NCI-H2196 (cell line): Measurements from ENCODE around the gene COL23A1.

Experiments used
- DNase-seq: peaks from one replicate; lab custom pipeline; 2025; ENCODE audit not compliant: unreplicated experiment; lab: John Stamatoyannopoulos, UW

Gene COL23A1

GRCh38 chr5:178439493-178440180 is 150.6 kb downstream of the COL23A1 start:
- no peak for DNase-seq

GRCh38 chr5:178438796-178439195 is 151.4 kb downstream of the COL23A1 start:
- no peak for DNase-seq

GRCh38 chr5:178437386-178438075 is 152.7 kb downstream of the COL23A1 start:
- DNase-seq: no peak

- no peak for DNase-seq
Measured at GRCh38 chr5:178436326-178436940, 153.8 kb downstream of the COL23A1 start.

GRCh38 chr5:178435321-178436238 is 154.6 kb downstream of the COL23A1 start:
- no peak for DNase-seq

GRCh38 chr5:178434851-178435250 is 155.3 kb downstream of the COL23A1 start:
- DNase-seq: no peak

- no peak for DNase-seq
Measured at GRCh38 chr5:178434016-178434761, 156.0 kb downstream of the COL23A1 start.

GRCh38 chr5:178433273-178433775 is 156.9 kb downstream of the COL23A1 start:
- DNase-seq: no peak

GRCh38 chr5:178432421-178433272 is 157.5 kb downstream of the COL23A1 start:
- no peak for DNase-seq

GRCh38 chr5:178431782-178432165 is 158.4 kb downstream of the COL23A1 start:
- DNase-seq: no peak

GRCh38 chr5:178431063-178431781 is 159.0 kb downstream of the COL23A1 start:
- DNase-seq: no peak

GRCh38 chr5:178430186-178431062 is 159.8 kb downstream of the COL23A1 start:
- no peak for DNase-seq

- no peak for DNase-seq
Measured at GRCh38 chr5:178429491-178430185, 160.6 kb downstream of the COL23A1 start.

- no peak for DNase-seq
Measured at GRCh38 chr5:178429156-178429468, 161.1 kb downstream of the COL23A1 start.

GRCh38 chr5:178428341-178429155 is 161.6 kb downstream of the COL23A1 start:
- no peak for DNase-seq

GRCh38 chr5:178427576-178428197 is 162.5 kb downstream of the COL23A1 start:
- no peak for DNase-seq
